Skeletal muscle cell (primary cell): ENCODE data around the gene ALPK3.

ENCODE experiments used
- DNase-seq: peaks from one replicate; pipeline ENCODE4 v3.0.0-alpha.2; 2010; ENCODE audit warnings: low read depth
- H3K4me3 ChIP-seq: 2 replicates; pipeline ENCODE4 v1.5.1; 2011; ENCODE audit warnings: low read depth, mild to moderate bottlenecking, control low read depth, low read length, moderate library complexity

Gene ALPK3

DNA sequence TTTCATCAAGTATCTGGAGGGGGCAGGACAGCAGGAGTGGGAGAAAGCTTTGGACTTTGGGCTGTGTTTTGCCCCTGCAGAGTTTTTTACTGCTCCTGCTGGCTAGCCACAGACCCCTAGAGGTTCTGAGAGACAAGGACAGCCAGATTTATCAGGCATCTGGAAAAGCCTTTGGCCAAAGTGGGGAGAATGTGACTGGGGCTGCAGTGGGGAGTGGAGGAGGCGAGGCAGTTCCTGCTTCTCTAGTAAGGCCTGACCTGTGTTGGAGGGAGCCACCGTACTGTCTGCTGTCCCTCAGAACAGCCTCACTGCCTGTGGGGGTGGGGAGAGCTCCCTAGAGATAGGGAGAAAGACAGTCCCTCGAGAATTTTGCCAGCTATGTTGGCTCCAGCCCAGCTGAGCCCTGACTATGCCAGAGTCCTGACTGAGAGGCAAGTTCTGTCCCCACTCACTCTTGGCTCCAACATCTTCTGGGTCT lies 2.2 kb downstream of the ALPK3 start:
- H3K4me3 ChIP-seq, result no peak overlapping the region
- no peak for DNase-seq

GRCh38 chr15:84819791-84820190 lies 2.6 kb downstream of the ALPK3 start:
- H3K4me3 ChIP-seq, result no peak overlapping the region
- no peak for DNase-seq

DNA sequence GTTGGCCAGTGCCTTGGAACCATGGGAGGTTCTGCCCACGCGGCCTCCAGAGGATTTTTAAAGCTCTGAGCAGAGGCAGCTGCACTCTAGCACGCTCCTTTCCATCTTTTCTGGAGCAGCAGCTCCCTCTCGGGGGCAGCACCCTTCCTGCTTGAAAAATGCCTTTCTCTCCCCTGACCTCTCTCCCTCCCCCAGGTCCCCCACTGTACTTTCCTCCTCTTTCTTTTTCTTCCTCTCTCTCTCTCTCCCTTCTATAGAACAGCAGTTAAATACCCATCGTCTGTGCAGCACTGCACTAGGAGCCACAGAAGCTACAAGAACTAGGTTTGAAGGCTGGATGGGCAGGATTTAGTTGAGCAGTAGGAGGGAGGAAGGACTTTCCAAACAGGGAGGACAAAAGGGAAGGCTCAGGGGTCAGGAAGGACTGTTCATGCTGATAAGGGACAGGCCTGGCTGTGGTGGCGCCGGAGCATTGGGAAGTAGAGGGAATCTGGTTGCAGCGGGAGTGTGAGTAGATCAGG lies 4.4 kb downstream of the ALPK3 start:
- H3K4me3 ChIP-seq, result no peak overlapping the region
- no peak for DNase-seq

- H3K4me3 ChIP-seq, result no peak overlapping the region
- no peak for DNase-seq
These were observed 5.6 kb downstream of the ALPK3 start for GRCh38 chr15:84822653-84823281.

- no peak for DNase-seq
These were observed 6.2 kb downstream of the ALPK3 start for GRCh38 chr15:84823282-84823878.

GRCh38 chr15:84824260-84825007 lies 7.3 kb downstream of the ALPK3 start:
- no peak for DNase-seq
- H3K4me3 ChIP-seq, result no peak overlapping the region

More at GRCh38 chr15:84823282-84823878, 6.2 kb downstream of the ALPK3 start:
- H3K4me3 ChIP-seq, result no peak overlapping the region

DNA sequence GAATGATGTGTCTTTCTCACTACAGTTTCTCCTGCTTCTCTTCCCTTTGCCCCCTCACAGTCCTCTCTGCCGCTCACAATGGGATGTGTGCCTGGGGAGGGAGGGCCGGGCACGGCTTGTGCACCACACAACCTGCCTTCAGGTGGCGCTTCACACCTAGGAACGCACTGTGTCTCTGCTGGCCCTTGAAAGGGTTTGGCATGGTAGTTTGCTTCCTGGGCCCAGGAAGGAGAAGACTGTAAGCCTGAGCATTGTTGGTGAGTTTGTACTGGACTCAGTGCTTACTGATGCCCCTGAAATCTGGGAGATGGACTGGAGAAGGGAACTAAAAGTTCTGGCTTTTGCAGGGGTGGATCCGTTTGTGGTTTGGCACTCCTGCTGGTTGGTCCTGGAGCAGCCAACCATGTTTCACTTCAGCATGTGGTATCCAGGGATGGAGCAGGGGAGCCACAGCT lies 9.2 kb downstream of the ALPK3 start:
- DNase-seq, result no peak
- no peak overlapping the region for H3K4me3 ChIP-seq

DNA sequence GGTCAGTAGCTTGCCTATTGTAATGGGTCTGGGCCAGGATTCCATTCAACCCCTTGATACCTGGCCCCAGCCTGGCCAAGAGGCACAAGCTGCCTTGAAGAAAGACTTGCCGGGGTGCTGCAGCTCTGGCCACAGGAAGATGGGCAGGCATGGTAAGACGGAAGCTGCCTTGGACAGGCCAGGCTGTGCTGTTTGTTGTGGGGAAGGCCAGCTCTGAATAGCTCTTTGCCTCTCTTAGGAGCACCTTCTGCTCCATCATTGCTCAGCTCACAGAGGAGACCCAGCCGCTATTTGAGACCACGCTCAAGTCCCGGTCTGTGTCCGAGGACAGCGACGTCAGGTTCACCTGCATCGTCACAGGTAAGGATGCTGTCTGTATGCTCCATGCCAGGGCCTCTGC lies 10.1 kb downstream of the ALPK3 start:
- no peak for DNase-seq

DNA sequence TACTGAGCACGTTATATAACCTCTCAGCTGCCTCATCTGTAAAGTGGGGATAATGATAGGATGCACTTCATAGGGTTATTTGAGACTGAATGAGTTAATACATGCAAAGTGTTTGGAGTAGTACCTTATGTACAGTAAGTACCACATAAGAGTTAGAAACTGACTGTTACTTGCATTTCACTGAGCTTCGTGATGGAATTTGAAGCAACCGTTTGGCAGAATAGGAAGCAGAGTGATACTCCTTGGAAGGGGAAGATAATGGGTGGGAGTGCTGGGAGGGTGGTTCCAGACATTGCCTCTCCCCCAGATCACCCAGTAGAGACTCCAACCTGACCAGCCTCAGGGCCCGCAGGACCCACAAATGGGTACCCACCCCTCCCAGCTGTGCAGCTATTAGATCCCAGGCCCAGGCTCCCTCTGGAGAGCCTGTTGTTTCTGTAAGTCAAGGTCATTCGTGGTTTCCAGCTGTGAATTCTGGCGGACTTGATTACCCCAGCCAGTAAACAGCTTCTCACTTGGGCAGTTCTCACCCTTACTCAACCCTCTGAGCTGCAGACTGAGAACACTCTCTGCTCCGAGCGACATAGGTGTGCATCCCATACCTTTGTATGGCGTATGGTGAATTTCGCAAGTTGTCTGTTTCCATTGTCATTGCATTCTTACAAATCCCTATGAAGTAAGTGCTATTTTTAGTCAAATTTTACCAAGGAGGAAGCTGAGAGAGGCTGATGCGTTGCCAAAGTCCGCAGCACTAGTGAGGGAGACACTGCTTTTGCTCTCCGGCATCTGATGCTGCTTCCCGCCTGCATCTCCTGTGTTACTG lies 11.1 kb downstream of the ALPK3 start:
- no peak overlapping the region for H3K4me3 ChIP-seq
- no peak for DNase-seq

More for the DNA sequence above, 10.1 kb downstream of the ALPK3 start:
- H3K4me3 ChIP-seq, result no peak overlapping the region

- no peak for DNase-seq
- H3K4me3 ChIP-seq, result no peak overlapping the region
These were observed 12.3 kb downstream of the ALPK3 start for GRCh38 chr15:84829428-84829827.

GRCh38 chr15:84830036-84830435 lies 12.9 kb downstream of the ALPK3 start:
- H3K4me3 ChIP-seq, result no peak overlapping the region
- DNase-seq, result no peak

- no peak overlapping the region for H3K4me3 ChIP-seq
- DNase-seq, result no peak
These were observed 13.9 kb downstream of the ALPK3 start for GRCh38 chr15:84831028-84831427.

DNA sequence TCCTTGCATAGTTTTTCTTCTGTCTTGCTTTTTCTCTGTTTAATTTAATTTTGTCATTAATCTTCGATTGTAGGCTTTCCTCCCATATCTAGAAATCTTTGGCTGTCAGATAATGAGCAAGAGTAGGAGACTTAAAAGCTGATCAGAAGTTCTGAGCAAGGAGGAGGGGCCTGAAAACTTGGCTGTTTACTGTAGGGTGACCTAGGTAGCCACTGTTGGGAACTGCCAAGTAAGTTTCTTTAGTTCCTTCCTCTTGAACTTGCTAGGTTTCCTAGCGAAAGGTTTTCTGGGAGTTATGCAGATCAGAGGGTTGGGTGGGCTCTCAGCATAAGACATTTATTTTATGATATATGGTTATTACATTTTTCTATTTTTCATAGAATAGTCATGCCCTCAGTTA lies 14.5 kb downstream of the ALPK3 start:
- no peak for DNase-seq
- H3K4me3 ChIP-seq, result no peak overlapping the region

DNA sequence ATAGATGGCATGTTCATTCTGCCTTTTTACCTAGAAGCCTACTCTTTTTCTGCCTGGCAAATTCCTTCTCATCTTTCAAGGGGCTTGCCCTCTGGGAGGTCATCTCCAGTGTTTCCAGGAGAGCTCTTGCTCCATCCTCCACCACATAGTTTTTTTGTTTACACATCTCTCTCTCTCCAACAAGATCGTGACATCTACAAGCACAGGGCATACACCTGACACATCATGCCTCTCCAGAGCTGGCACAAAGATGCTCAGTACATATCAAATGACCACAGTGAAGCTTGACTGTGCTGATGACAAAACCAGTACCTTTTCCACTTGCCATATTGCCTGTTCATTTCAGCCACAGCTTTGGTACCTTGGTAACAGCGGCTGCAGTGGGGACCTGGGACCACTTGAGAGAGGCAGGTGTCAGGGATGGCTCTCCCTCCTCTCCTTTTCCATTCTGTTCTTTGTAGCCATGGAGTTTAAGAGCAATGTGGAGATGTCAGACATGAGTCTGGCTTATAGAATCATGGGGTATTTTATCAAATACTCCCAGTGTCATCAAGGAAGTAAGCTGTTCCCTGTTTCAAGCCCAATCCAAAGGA lies 15.4 kb downstream of the ALPK3 start:
- H3K4me3 ChIP-seq, result no peak overlapping the region
- no peak for DNase-seq

DNA sequence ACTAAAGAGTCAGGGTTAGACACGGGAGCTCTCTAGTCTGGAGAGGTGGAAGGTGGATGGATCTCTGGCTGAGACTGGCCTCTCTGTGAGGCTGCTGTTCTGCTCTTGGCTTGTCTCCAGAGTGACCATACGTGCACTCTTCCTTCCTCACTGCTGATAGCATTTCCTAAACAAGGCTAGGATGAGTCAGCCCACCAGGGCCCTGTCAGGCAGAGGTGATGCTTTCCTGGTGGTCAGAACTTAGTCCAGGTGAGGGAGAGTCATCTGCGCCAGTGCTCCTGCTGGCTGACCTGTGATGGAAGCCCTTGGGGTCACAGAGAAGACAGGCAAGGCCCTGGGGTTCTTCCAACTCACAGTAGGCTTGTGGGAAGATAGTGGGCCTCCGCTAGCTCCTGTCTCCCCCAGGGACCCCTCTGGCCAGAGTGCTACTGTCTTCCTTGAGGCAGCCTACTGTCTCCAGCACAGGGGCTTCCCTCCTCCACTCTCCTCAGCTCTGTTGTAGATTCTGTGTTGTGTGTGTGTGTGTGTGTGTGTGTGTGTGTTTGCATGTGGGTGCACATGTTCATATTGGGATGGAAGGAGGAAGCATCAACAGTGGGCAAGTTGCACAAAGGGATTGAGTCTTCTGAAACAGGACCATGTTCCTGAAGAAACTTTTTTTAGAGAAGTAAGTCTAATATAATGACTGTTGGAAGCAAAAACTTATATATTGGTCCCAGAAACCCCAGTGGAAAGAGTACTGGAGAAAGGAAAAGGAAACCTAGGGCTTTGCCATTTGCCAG lies 16.5 kb downstream of the ALPK3 start:
- no peak for DNase-seq
- H3K4me3 ChIP-seq, result no peak overlapping the region

GRCh38 chr15:84834229-84834955 lies 17.2 kb downstream of the ALPK3 start:
- no peak overlapping the region for H3K4me3 ChIP-seq
- no peak for DNase-seq

DNA sequence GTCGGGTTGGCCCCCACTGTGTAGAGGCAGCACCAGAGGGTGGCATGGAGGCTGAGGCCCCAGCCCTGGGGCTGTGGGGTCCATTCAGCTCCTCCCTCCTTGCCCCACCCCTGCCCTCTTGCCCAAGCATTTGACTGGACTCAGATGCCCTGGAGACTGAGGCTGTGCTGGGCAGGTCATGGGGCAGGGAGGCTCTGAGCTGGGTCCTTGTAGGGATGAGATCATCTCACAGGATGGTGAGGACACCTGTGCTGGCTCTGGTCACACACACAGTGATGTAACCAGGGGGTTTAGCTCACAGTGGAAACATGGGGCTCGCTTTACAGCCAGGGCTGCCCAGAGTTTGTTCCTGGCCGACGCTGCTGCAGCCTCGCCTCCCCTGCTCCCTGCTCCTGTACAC lies 17.8 kb downstream of the ALPK3 start:
- no peak overlapping the region for H3K4me3 ChIP-seq
- no peak for DNase-seq
